GM19324 (cell line): Measurements from ENCODE around the gene HDAC7.

ENCODE experiments used
- ATAC-seq: cut with Tn5 transposase; IDR thresholded peaks from one replicate; pipeline ENCODE4 v1.9.1; 2021; ENCODE audit warnings: mild to moderate bottlenecking, moderate library complexity; ENCODE audit not compliant: unreplicated experiment, low FRiP score

Gene HDAC7

DNA sequence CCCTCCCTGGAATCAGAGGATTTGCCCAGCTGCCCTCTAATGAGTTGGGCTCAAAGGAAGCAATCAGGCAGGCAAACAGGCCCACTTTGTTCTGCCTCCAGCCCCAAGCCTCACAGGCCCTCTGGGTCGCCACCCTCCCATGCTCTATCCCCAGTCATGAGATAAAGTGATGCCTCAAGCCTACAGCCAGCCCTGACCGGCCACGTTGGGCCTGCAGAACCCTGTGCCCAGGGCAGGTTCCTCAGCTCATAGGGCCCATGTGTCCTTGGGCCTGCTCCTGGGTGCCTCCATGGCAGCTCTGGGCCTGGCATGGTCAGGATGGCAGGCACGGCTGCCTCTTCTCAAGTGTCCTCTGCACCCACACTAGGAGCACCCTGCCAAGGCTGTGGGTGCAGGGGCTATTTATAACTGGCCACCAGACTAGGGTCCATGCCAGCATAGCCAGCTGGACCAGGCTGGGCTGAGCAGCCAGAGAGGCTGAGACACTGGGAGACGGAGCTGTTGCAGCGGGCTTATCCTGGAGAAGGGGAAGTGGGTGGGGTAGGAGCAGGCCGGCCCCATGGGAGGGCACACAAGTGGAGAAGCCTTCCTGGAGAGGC, 20.2 kb downstream of the HDAC7 start:
- no peak for ATAC-seq

- no peak for ATAC-seq
Measured at GRCh38 chr12:47798382-47798948, 21.2 kb downstream of the HDAC7 start.

DNA sequence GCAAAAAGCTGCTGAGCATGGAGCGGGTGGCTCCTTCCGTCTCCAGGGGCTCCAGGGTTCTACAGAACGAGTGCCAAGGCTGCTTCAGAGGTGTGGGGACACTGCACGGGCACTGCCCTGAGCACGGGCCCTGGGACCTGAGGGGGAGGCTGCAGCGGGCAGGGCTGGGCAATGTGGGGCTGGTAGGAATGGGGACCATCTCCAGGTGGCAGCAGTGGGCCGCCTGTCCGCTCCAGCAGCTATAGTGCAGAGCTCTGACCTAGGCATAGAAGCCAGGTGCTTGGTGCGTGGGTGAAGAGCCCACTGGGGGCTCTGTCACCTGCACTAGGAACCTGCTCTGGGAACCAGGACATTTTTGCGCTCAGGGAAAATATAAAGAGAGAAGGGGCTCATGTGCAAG, 22.3 kb downstream of the HDAC7 start:
- no peak for ATAC-seq

DNA sequence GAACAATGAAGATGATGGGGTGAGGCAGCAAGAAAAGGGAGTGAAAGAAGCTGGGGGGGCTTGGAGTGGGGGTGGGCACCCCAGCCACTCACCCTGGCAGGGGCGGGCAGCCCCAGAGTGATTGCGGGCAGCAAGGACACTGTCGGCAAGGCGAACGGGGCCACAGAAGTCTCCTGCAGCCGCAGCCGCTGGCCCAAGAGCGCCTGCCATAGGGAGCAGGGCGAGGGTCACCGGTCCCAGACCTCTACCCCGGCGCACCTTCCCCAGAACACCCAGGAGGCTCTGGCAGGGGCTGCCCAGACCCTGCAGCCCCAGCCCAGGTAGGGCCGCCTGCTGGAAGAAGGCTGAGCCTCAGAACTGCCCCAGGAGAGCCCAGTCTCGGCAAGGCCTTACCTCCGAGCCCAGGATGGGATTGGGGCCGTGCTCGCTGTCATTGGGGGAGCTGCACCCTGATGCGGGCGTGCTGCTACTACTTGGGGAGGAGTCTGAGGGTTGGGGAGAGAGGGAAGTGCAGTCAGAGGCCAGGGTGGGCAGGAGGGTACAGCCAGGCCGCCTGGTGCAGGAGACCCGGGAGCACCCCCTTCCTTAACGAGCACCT, 23.8 kb downstream of the HDAC7 start:
- no peak for ATAC-seq

DNA sequence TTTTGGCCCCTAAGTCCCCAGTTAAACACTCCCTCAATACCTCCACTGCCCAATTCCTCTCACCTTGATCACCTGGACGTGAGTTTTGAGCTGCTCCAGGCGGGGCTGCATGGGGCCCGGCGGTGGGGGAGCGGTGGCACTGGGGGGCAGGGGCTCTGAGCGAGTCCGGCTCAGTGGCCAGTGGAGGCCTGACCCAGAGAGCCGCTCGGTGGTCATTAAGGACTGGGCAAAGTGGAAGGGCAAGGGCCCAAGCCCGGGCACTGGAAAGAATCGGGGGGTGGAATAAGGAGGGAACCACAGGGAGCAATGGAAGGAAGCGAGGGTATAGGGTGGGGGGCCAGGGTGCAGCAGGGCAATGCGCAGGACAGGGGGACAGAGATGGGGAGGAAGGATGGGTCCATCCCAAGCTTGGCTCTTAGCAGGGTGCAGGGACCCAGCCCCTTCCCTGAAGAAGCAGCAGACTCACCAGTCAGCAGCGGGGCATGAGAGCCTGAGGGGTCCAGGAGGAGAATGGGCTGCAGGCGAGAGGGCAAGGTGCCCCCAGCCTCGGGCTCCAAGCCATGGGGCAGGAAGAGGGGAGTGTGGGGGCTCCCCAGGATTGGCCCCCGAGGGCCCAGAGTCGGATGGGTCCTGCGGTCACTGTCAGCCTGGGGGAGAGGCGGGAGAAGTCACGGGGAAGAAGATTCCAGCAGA, 24.4 kb downstream of the HDAC7 start:
- no peak for ATAC-seq

GRCh38 chr12:47794679-47795078, 25.0 kb downstream of the HDAC7 start:
- no peak for ATAC-seq

DNA sequence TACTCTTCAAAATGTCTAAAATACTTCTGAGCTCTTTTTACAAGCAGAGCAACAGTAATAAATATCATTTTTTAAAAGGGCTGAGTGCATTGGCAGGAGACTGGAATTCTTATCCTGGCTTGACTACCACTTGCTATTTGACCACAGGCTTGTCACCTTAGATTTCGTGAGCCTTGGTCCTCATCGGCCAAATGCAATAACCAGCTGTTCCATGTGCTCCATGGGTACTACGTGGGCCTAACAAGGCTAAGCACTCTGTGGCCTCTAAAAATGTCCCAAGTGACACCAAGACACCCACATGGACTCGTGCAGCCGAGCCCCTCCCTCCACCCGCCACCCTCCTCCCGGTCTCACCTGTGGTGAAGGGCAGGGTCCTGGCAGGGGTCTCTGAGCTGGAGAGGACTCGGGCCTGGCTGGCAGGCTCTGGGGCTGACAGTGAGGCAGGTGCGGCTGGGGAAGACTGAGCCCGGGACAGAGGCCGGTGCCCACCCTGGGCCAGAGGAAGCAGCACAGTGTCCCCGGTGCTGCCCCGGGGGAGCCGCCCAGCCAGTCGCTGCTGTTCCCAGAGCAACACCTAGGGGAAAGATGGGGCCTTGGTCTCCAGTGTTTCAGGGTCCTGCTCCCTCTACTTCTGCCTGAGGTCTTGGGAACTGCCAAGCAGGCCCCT, 26.6 kb downstream of the HDAC7 start:
- ATAC-seq = no peak

DNA sequence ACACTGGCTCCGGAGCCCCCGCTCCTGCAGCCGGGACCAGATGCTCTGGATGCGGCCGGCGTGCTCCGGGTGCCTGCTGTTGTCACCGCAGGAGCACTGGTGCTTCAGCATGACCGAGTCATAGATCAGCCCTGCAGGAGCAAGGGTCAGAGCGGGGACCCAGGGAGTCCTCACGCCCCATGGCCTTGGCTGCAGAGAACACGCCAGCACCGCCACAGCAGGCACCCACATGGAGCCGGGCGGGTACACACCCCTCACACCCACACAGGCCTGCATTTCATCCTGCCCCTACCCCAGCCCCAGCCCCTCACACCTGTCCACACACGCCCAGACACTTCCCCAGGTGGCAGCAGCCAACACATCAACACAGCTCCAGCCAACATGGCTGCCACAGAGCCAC, 27.8 kb downstream of the HDAC7 start:
- no peak for ATAC-seq

GRCh38 chr12:47791351-47791746, 28.4 kb downstream of the HDAC7 start:
- no peak for ATAC-seq

- no peak for ATAC-seq
Measured at GRCh38 chr12:47790676-47791350, 28.9 kb downstream of the HDAC7 start.

DNA sequence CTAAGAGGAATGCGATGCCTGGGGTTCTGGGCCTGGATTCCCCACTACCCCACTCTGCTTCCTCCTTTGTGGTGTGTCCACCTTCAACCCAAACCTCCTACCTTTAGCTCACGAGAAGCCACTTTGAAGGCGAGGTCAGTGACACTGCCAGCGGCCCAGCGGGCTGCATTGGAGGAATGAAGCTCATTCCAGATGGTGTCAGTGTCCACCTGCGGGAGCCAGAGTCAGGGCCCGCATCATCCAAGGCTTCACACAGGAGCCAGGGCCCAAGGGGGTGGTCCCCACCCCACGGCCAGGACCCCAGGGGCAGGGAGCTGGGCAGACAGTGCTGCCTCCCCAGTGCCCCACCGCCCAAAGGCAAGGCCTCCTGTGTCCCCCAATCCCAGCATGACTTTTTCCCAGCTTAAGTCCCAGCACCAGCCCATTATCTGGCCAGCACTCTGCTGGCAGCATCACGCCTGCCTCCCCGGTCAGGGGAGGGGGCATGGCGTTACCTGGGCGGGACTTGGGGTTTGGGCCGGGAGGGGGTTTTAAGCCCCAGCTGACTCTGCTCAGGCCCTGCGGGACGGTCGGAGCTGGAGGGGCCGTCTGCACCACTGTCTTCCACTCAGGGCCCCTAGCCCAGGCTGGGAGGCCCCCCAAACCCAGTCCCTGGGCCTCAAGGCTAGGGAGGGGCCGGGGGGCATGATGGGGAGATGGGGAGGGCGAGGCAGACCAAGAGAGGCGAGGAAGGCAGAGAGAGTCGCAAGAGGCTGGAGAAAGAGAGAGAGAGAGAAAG, 29.8 kb downstream of the HDAC7 start:
- ATAC-seq = no peak

- no peak for ATAC-seq
Measured at GRCh38 chr12:47789141-47789540, 30.6 kb downstream of the HDAC7 start.

- no peak for ATAC-seq
Measured at GRCh38 chr12:47787596-47788319, 31.9 kb downstream of the HDAC7 start.

DNA sequence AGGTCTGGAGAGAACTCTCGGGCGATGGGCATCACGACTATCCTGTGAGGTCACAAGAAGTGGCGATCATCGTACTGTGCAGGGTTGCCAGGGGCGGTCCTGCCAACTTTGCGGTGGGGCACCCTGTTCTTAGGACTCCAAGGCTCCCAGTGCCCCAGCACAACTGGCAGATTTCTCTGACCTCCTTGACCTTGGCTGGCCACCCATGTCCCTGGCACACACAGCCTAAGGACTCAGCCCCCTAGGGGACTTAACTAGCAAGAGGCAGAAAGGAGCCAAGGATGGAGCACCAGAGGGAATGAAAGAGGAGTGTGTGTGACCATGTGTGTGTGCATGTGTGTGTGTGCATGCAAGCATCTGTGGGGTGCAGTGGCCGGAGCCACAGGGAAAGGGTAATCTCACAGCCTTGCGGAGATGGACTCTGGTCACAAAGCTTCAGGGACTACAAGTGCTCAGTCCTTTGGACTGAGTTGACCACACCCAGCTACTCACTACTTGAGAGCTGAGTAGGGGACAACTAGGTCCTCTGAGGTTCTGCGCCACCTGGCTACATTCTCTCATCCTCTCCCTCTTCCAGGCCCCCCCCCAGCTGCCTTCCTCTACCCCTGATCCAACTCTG, 32.9 kb downstream of the HDAC7 start:
- no peak for ATAC-seq

- ATAC-seq = no peak
Measured at GRCh38 chr12:47785887-47786661, 33.6 kb downstream of the HDAC7 start.

DNA sequence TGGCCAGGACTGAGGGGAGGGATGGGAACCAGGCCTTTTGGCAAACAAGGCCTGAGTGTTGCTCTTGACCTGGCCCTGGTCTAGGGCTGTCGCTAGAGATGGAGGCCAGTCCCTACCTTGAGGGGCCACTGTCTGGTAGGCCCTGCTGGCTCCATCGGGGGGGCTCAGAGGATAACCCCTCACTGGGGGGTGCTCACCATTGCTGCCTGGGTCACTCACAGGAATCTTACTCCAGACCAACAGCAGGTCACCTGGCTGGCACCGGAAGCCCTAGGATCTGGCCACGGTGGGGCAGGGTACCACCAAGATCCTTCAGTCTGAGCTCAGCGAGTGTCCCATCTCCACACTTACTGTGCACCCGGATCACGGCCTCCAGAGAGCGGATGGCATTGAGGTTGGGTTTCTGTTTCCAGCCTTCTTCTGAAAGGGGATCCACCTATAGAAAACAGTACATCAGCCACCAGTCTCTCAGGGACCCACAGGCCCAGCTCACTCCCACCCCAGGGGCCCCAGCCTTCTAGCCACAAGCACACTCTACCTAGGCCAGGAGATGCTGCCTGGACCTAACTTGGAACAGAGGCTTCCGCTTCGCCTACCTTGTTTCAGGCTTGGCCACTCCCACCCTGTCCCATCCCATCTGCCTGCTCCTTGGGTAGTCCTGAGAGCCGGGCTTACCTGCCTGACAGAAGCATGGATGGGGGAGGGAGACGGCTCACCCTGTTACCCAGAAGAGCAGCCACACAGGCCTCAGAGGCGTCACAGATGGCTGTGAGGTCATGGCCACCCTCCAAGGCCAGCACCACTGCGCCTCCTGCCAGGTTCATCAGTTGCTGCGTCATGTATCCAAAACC, 34.4 kb downstream of the HDAC7 start:
- ATAC-seq = no peak
